Ascending aorta (tissue), 2 donors: ENCODE data around the gene RBM48. TPM values are rescaled to one million over a fixed set of nuclear protein-coding genes. Genes with fewer than 3 reads are reported as not detected.

Experiments used
- DNase-seq, 2 donors: peaks; one replicate each; pipeline ENCODE4 v3.0.0-alpha.2; 2019; ENCODE audit warnings: low spot score in 2 of 2
- H3K27ac ChIP-seq, 2 donors: fragments of 200-600 bp; sonication (generic); one replicate each; pipeline ENCODE4 v1.5.1; 2016 to 2017; ENCODE audit warnings: mild to moderate bottlenecking in 1 of 2
- H3K27me3 ChIP-seq: fragments of 200-600 bp; sonication (generic); one replicate; pipeline ENCODE4 v1.5.1; 2017
- H3K36me3 ChIP-seq, 2 donors: fragments of 200-600 bp; sonication (generic); one replicate each; pipeline ENCODE4 v1.5.1; 2016
- H3K4me1 ChIP-seq, 2 donors: fragments of 200-600 bp; sonication (generic); one replicate each; pipeline ENCODE4 v1.5.1; 2016 to 2017; ENCODE audit warnings: mild to moderate bottlenecking in 1 of 2
- H3K4me3 ChIP-seq, 2 donors: fragments of 200-600 bp; sonication (generic); one replicate each; pipeline ENCODE4 v1.5.1; 2016 to 2017; ENCODE audit warnings: mild to moderate bottlenecking in 1 of 2
- H3K9me3 ChIP-seq, 2 donors: fragments of 200-600 bp; sonication (generic); one replicate each; pipeline ENCODE4 v1.5.1; 2016
- CTCF ChIP-seq, 3 experiments: fragments of 200-600 bp in 2 of 3; fragments of 450-650 bp in 1 of 3; sonication (generic) in 2 of 3; IDR thresholded peaks; one replicate each; pipeline ENCODE4 v1.5.1; 2016 to 2019; ENCODE audit warnings: antibody characterized with exemption in 3 of 3, mild to moderate bottlenecking in 1 of 3, moderate library complexity in 1 of 3
- intact Hi-C: fragments of 100-400 bp; cut with DNase I; formaldehyde crosslinking; loops from one replicate; pipeline ENCODE4 v1.15.1; 2023
- total RNA-seq: library from RNA; depleted of rRNA; stranded (reverse); fragments of >200 nt; gene quantifications from one replicate; pipeline ENCODE4 v1.1.0, GENCODE V29; 2016

Gene RBM48
- total RNA-seq, 1 donor from 2014 or later, result 2.2 TPM

- DNase-seq, result no peak
- peaks cover 32 to 56% of the 10 kb centered on the region in 2 donors for H3K36me3 ChIP-seq
- intact Hi-C loops, result no loop called here
- H3K9me3 ChIP-seq, result no peaks in the 10 kb centered on the region
- TF ChIP-seq CTCF (IDR thresholded peaks at IDR 0.05), result no peak
- H3K27ac ChIP-seq, result no peak overlapping the region
- no peaks in the 10 kb centered on the region for H3K4me1 ChIP-seq
- no peaks in the 10 kb centered on the region for H3K27me3 ChIP-seq
- H3K4me3 ChIP-seq, result no peak overlapping the region
Observed at GRCh38 chr7:92508946-92509345, 19.6 kb upstream of the RBM48 start.

DNA sequence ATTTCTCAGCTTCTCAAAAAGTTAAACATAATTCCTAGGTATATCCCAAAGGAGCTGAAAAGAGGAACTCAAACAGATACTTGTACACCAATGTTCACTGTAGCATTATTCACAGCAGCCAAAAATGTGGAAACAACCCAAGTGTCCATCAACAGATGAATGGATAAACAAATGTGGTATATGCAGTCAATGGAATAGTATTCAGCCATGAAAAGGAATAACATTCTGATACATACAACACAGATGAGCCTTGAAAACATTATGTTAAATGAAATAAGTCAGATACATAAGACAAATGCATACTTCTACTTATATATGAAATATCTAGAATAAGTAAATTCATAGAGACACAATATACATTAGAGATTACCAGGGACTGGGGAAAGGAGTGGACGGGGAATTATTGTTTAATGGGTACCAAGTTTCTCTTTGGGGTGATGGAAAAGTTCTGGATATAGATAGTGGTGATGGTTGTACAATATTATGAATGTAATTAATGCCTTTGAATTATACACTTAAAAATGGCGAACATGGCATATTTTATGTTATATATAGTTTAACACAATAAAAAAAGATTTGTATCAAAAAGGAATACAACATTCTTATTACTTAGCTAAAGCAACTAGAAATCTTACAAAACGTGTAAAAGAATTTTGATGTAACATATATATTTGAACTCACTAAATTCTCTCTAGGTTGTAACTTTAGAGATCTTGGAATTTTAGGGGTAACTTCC, 15.3 kb upstream of the RBM48 start:
- Histone ChIP-seq H3K36me3 (peaks cover 28 to 51% of the 10 kb centered on the region in 2 donors), H3K27ac (no peak overlapping the region), H3K27me3 (no peaks in the 10 kb centered on the region), H3K4me1 (no peaks in the 10 kb centered on the region), H3K4me3 (no peak overlapping the region), H3K9me3 (no peaks in the 10 kb centered on the region)
- intact Hi-C loops, result no loop called here
- no peak for DNase-seq
- TF ChIP-seq CTCF (IDR thresholded peaks at IDR 0.05), result no peak

DNA sequence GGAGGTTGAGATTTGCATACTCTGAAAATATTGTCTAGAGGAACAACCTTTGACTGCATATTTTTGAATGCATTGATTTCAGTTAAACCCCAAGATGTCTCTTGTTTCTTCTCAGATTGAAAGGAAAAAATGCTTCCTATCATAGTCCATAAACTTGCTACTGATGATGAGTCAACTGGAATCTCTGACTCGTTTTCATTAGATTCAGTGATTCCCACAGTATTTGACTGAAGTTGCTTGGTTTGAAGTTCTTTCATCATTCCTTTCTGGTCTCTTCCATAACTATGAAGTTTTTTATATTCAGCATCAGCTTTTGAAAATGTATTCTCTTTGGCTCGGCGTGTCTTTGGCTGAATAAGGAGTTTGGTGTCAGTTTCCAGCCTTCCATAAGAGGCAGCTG, 11.0 kb upstream of the RBM48 start:
- no peak for TF ChIP-seq CTCF (IDR thresholded peaks at IDR 0.05)

DNA sequence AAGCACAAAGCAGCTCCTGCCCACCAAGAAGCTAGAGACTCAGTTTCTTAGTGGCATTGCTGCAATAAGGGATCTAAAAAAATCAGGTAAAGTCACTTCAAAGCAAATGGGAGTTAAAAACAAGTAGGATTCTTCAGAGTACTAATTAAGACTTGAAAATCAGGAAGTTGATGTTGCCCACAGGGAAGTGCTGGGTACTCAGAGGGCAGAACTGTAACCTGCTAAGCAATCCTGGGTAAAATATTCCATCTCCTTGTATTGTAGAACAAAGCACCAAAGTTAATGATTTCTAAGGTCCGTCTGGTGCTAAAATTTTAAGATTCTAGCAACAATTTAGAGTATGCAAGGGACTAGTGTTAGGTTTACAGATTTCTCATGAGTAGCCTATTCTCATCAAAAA, 8.6 kb upstream of the RBM48 start:
- no peaks in the 10 kb centered on the region for H3K27me3 ChIP-seq
- H3K36me3 ChIP-seq, result peaks cover 25 to 34% of the 10 kb centered on the region in 2 donors
- no peak overlapping the region for H3K4me3 ChIP-seq
- DNase-seq, result no peak
- no peak overlapping the region for H3K27ac ChIP-seq
- no peaks in the 10 kb centered on the region for H3K9me3 ChIP-seq
- no peak for TF ChIP-seq CTCF (IDR thresholded peaks at IDR 0.05)
- intact Hi-C loops, result no loop called here
- H3K4me1 ChIP-seq, result no peaks in the 10 kb centered on the region

More for the DNA sequence above, 11.0 kb upstream of the RBM48 start:
- H3K9me3 ChIP-seq, result no peaks in the 10 kb centered on the region
- intact Hi-C loops, result no loop called here
- H3K4me1 ChIP-seq, result no peaks in the 10 kb centered on the region
- H3K27ac ChIP-seq, result no peak overlapping the region
- H3K27me3 ChIP-seq, result no peaks in the 10 kb centered on the region
- peaks cover 30 to 45% of the 10 kb centered on the region in 2 donors for H3K36me3 ChIP-seq
- no peak overlapping the region for H3K4me3 ChIP-seq
- DNase-seq, result no peak

DNA sequence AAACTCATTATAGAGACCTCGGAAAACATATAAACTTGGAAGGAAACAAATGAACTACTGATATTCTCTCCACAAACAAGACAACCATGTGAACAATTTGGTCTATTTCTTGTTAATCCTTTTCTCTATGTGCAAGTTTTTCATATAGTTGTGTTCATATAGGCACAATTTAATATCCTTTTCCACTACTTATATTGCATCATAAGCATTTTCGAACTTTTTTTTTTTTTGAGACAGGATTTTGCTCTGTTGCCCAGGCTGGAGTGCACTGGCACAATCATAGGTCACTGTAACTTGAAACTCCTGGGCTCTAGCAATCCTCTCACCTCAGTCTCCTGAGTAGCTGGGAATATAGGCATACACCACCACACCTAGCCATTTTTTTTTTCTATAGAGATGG, 5.5 kb upstream of the RBM48 start:
- intact Hi-C loops, result no loop called here
- no peak overlapping the region for H3K27ac ChIP-seq
- H3K4me3 ChIP-seq, result no peak overlapping the region
- no peak for DNase-seq
- H3K9me3 ChIP-seq, result no peaks in the 10 kb centered on the region
- TF ChIP-seq CTCF (IDR thresholded peaks at IDR 0.05), result no peak
- H3K4me1 ChIP-seq, result peaks cover 0 to 10% of the 10 kb centered on the region in 2 donors
- no peaks in the 10 kb centered on the region for H3K27me3 ChIP-seq
- H3K36me3 ChIP-seq, result peaks cover 6 to 16% of the 10 kb centered on the region in 2 donors
